ENCODE data around the gene MDGA2. TPM values are rescaled to one million over a fixed set of nuclear protein-coding genes. Genes with fewer than 3 reads are reported as not detected.

The MDGA2 gene
- total RNA-seq, 1 donor from 2014 or later = 0.19 TPM

DNA sequence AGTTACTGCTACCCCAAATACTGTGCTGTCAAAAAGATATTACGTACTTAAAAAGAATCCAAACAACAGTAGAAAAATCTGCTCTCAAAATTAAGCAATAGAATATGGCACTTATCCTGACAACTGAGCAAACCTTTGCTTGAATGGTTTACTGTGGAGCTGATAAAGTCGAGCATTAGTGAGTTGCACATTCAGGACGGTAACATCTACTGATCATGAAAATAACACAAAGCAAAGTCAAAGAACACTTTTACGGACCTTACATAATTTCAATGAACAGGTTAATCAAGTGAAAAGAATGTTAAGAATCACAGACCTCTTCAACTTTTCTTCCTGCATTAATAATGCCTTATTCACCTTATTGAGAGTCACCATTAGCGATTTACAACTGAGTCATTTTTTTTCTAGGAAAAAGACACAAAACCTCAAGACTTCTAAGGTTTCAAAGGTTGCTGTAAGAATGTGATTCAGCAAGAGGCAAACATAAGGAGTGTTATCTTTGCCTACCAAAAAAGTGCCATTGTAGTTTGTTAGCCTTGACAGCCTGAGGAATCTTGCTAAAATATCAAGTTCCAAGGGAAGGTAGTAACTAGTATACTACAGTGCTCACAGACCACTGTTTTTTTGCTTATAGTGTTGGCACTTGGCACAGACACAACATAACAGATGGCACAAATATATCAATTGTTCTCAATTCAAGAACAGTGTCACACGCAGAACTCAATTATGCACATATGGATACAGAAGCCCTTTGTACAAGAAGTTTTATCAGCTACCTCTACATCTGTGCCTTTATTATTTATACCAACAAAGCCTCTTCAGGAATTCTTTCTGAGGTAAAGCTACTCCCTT, 689.6 kb downstream of the MDGA2 start:
- Mint-ChIP-seq H3K27ac (no peak overlapping the region), H3K4me1 (ENCODE audit: low read depth) (peaks cover 5% of the 10 kb centered on the region)
- TF ChIP-seq CTCF (IDR thresholded peaks at IDR 0.05; ENCODE audit: unreplicated experiment) = no peak

GRCh38 chr14:46973295-46973694, 702.1 kb downstream of the MDGA2 start:
- no peak for TF ChIP-seq CTCF (IDR thresholded peaks at IDR 0.05; ENCODE audit: unreplicated experiment)
- Mint-ChIP-seq H3K36me3 (ENCODE audit: insufficient read depth) (no peaks in the 10 kb centered on the region), H3K4me3 (ENCODE audit: low read depth) (no peak overlapping the region), H3K27ac (no peak overlapping the region), H3K9me3 (ENCODE audit: low read depth) (no peaks in the 10 kb centered on the region), H3K27me3 (no peaks in the 10 kb centered on the region), H3K4me1 (ENCODE audit: low read depth) (no peaks in the 10 kb centered on the region)
- no peak for DNase-seq (ENCODE audit: low spot score, unreplicated experiment)

More for the DNA sequence above, 689.6 kb downstream of the MDGA2 start:
- H3K36me3 Mint-ChIP-seq (ENCODE audit: insufficient read depth) = no peaks in the 10 kb centered on the region
- H3K4me3 Mint-ChIP-seq (ENCODE audit: low read depth) = no peak overlapping the region
- H3K9me3 Mint-ChIP-seq (ENCODE audit: low read depth) = no peaks in the 10 kb centered on the region
- H3K27me3 Mint-ChIP-seq = no peaks in the 10 kb centered on the region
- no peak for DNase-seq (ENCODE audit: low spot score, unreplicated experiment)

DNA sequence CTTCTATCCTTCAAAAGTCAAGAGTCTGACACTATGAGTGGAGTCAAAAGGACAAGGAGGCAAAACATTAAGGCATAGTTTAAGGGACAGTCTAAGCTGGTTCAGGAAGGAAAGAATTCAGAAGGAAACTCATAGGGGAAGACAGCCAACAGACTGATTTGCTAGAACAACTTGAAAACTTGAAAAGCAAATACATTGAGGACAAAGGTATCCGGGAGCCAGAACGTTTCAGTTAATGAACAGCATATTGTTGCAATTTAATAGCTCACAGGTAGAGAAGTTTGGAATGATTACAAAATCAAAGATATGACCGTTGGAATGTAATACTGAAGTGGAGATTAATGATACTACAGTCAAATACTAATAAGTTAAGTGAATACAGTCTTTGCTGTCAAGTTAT, 711.0 kb downstream of the MDGA2 start:
- Mint-ChIP-seq H3K27ac (no peak overlapping the region), H3K36me3 (ENCODE audit: insufficient read depth) (no peaks in the 10 kb centered on the region), H3K27me3 (no peaks in the 10 kb centered on the region), H3K4me3 (ENCODE audit: low read depth) (no peak overlapping the region), H3K4me1 (ENCODE audit: low read depth) (no peaks in the 10 kb centered on the region), H3K9me3 (ENCODE audit: low read depth) (peaks cover 3% of the 10 kb centered on the region)
- no peak for DNase-seq (ENCODE audit: low spot score, unreplicated experiment)
- no peak for TF ChIP-seq CTCF (IDR thresholded peaks at IDR 0.05; ENCODE audit: unreplicated experiment)

DNA sequence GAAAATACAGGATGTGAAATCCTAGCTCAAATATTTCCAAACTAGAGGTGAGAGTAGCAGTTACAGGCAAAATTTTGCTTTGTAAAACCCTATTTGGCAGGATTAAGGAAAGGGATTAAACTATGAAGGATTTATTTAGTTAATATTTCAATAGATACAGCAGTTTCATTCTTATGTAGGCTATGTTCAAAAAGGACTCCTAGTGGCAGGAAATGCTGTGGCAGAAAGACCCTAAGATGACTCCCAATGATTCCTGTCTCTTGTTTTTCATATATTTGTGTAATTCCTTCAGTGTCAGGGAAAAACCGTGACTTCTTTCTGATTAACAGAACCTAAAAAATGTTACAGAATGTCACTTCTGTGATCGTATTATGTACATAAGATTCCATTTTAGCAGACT, 724.3 kb downstream of the MDGA2 start:
- no peaks in the 10 kb centered on the region for H3K36me3 Mint-ChIP-seq (ENCODE audit: insufficient read depth)
- no peak overlapping the region for H3K4me3 Mint-ChIP-seq (ENCODE audit: low read depth)
- no peak overlapping the region for H3K27ac Mint-ChIP-seq
- TF ChIP-seq CTCF (IDR thresholded peaks at IDR 0.05; ENCODE audit: unreplicated experiment) = peak; percentile 26
- no peak for DNase-seq (ENCODE audit: low spot score, unreplicated experiment)
- no peaks in the 10 kb centered on the region for H3K4me1 Mint-ChIP-seq (ENCODE audit: low read depth)
- H3K9me3 Mint-ChIP-seq (ENCODE audit: low read depth) = peaks cover 18% of the 10 kb centered on the region
- H3K27me3 Mint-ChIP-seq = no peaks in the 10 kb centered on the region

DNA sequence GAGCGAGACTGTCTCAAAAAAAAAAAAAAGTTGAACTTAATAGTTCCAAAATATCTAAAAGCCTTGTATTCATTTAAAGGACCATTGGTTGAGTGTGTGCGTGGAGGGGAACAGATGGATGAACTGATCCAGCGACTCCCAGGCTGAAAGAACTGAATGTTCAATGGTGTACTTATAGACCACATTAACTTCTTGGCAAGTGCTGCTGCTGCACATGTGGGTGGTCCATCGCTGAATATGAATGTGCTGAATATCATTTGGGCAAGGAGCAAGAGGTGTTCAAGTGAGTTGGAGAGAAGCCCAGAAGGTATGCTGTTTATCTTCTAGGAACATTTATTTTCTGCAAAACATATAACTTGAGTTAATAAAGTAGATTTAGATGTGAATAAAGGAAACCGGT, 734.8 kb downstream of the MDGA2 start:
- no peak for TF ChIP-seq CTCF (IDR thresholded peaks at IDR 0.05; ENCODE audit: unreplicated experiment)
- Mint-ChIP-seq H3K4me1 (ENCODE audit: low read depth) (peaks cover 2% of the 10 kb centered on the region), H3K27me3 (no peaks in the 10 kb centered on the region), H3K27ac (no peak overlapping the region), H3K4me3 (ENCODE audit: low read depth) (no peak overlapping the region), H3K36me3 (ENCODE audit: insufficient read depth) (no peaks in the 10 kb centered on the region), H3K9me3 (ENCODE audit: low read depth) (peaks cover 15% of the 10 kb centered on the region)
- no peak for DNase-seq (ENCODE audit: low spot score, unreplicated experiment)

Data from progenitor cell of endocrine pancreas (in vitro differentiated cells).